ENCODE results near the gene STAB1.
"Not testable (repeated sequence)": the region's sequence is repeated elsewhere in the genome, so short reads cannot be mapped to it uniquely, and the experiment has no call there.

Gene STAB1

DNA sequence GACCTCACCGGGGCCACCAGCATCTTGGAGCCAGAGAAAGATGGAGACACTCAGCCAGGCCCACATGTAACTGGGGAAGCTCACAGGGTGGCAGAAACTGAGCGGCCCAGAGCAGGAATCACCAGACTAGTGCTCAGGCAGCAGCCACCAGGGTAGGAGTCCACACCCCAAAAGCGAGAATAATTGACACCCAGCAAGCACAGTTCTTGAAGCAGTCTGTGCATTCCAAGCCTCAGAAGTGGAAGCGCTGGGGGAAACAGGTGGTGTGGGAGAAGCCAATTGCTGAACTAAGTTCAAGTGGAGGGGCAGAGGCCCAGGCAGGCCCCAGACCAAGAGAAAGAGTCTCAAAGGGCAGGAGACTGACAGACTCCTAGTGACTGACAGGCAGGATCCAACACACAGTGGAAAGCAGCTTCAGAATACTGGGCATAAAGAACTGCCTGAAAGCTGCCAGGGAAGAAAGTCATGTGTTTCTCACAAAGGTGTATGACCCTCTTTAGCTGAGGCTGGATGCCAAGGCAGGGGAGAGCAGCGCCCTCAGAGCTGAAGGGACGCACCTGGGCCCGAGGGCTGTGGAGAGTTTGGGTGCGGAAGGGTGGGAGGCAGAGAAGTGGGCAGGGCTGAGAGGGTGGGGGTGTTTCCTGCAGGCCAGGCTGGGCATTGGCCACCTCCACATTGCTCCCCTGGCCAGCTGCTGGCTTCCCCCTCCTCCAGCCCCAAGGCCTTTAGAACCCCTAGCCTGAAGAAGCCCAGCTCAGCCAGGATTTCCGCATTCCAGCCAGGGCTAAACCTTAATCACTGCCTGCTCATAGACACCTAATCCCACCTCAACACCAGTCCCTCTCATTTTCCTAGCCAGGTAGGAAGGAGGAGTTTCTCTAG lies 30.8 kb downstream of the STAB1 start:
- DNase-seq: no peak

DNA sequence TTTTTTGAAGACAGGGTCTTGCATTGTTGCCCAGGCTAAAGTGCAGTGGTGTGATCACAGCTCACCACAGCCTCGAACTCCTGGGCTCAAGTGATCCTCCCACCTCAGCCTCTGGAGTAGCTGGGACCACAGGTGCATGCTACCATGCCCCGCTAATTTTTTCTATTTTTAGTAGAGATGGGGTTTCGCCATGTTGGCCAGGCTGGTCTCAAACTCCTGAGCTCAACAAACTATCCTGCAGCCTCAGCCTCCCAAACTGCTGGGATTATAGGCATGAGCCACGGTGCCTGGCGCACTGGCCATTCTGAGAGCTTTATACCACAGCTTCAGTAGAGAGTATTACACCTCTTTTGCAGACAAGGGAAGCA lies 31.5 kb downstream of the STAB1 start:
- not testable (repeated sequence) for DNase-seq

DNA sequence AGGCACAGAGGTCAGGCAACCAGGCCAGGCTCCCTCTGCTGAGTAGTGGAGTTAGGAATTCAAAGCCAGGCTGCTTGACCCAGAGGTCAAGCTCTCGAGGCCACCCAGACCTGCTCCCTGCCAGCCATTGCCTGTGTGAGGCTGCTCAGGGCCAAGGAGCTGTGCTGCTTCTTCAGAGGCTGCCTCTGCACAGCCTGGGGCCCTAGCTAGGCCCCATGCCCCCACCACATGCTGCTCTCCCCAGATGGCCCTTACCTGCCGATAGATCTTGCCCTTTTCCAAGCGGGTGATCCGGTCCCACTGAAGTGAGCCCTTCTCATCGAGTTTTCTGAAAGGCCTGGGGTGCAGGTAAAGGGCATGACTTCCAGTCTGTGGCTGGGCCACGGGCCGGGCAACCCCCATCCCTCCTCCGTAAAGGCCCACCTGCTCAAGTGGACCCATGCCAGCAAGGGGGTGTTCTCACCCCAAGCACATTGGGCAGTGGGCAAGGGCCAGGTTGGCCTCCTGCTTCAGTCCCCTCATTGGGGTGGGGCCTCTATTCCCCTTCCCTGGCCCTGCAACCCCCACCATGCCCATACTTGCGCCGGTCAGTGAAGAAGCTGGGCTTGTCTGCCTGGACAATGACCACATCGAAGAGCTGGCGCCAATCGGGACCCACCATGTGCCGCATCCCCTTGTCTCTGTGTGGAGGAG lies 32.0 kb downstream of the STAB1 start:
- no peak for DNase-seq

DNA sequence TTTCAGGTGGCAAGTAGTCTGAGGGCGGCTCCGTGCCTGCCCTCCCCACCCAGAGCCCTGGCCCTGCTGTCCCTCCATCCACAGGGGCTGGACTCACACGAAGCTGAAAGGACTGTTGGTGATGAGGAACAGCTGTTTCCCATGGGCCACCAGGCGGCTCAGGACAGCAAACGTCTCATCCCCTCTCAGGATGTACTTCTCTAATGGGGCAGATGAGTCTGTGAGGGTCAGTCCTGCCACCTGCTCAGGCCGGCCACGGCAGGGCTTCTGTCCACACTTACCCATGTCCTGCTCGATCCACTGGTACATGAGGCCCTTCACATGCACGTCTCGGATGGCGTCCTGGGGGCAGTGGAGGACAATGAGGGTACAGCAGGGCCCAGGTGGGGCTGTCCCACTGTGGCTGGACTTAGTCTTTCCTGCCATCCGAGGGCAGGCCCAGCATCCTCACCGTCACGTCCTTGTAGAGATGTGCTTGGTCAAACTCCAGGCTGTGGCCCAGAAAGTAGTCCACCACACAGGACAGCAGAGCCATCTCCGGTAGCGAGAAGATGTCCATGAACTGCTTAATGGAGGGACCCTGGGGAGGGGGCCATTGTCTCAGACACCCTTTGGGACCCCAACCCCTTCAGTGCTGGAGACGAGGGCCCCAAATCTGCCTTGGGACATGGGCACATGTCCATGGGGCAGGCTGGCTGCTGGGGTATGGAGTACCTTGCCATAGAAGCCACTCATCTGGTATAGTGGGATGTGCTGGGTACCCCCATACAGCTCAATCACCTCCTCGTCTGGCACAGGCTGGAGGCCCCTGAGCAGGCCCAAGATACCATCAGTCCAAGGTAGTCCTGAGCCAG lies 32.8 kb downstream of the STAB1 start:
- no peak for DNase-seq

DNA sequence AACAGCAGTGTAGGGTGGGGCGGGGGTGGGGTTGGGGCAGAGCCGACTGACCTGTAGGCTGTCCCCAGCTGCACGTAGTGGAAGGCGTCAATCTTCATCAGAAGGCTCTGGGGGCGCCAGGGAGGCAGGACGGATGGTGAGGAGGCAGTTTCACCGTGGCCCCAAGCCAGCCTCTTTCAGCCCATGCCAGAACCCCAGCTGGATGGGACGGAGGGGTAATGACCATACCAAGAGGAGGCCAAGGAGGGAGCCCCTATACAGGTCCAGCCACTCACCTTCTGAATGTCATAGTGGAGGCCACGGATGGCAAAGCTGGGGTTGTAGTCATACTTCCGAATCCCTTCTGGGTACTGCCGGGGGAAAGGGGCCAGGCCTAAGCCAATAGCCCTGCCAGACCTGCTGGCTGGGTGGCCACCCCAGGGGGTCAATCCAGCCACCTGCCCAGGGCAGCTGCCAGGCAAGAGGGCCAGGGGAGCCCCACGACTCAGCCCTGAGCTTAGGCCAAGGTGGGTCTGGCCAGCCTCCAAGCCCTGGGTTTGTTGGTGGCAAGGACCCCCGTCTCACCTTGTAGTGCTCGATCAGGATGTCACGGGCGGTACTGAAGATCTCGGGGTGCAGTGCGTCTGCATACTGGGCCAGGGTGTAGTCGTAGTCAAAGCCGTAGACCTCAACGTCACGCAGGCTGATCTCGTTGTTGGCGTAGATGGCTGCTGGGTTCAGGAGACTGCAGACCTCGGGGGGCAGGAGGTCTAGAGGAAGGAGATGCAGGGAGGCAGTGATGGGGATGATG lies 33.6 kb downstream of the STAB1 start:
- DNase-seq: no peak

DNA sequence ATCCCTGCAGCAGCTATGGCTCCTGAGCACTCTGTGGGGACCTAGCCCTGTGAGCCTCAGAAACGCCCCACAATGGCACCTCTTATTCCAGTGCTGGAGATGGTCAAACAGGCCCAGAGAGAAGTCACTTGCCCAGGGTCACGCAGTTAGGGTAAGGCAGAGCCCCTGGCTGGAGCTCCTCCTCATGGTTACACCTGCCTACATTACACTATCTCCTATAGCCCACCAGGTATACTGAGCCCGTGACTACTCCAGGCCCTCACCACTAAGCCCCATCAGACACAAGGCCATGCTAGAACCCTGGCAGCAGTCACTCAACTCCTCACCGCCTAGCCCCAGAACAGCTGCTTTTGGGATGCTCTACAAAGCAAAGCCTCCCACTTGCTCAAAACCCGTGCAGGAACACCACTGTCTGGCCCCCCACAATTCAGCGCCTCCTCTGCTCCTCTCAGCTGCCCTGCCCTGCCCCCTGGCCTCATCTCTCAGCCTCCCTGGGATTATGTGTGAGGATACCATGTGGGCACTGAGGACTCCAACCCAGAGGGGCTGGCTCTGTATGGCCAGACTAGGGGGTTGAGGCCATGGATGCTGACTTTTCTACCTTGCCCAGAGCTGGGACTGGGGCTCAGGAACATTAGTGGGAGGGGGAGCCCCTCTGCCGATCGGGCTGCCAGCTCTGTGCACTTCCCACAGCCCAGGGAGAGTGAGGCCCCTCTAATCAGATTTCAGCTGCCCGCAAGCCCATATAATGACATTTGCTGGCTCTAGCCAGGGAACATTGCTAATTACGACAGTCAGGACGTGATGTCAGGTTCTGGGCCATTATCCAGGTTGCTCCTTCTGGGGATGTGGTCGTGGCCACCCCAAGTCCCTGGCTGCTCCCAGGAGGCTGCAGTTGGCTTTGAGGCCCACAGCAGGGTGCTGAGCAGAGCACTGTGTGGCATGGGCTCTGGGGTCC lies 34.5 kb downstream of the STAB1 start:
- DNase-seq: no peak

DNA sequence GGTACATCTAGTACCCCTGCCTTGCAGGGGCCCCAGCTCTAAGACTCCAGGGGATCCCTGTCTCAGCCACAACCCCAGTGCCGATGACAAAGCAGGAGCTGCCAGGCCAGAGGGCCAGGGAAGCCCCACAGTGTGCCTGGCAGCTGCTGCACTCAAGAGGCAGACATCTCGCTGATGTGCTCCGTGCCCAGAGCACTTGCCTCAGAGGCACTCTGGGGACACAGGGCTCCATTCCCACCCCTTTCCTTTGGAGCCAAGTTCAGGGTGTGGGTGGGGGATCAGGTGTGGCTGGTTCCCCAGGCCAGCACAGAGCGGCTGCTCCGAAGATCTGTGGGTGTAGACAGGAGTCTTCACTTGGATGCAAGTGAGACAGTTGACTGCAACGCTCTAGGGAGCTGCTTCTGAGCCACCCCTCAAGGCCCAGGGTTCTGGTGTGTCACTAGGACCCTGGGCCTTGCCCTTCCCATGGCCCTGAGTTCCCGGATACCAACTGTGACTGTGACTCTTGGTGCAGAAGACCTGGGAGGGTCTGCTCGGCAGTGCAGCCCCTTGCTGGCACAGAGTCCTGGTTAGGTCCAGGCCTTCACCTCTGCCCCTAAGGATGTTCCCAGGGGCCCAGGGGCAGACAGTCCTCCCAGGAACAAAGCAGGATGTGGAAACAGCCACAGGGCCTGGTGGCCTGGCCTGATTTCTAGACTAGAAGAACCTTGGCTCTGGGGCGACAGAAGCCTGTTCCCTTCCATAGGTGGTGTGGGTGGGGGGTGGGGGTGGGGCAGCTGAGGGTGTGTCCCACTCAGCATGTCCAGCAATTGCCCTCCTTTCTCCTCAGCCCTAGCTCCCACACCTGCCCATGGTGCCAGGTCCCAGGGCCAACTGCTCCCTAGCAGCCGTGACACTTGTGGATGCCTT lies 36.0 kb downstream of the STAB1 start:
- DNase-seq: no peak

DNA sequence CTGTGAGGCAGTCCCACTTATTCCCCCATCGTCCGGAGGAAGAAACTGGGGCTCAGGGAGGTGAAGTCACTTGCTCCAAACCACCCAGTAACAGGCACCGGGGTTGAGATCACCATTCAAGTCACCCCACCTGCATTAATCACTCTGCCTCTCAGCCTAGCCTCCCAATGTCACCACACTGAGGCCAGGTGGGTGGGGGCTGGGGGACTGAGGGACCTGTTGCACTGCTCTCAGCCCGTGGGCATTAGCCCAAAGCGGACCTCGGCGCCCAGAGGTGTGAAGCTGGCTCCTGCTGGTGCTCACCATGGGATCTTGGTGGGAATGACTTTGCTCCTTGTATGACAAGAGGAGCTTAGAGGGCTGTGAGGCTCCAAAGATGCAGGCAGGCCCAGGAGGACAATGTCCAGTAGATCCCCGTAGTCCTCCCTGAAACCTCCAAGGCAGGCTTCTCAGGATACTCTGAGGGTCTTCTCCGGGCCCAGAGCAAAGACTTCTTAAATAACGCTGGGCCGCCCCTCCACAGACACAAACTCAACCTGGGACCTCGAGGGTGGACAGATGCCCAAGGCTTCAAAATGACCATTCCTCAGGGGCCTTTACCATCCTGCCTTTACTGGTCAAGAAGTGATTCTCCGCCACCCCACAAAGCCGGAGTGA lies 36.9 kb downstream of the STAB1 start:
- no peak for DNase-seq

DNA sequence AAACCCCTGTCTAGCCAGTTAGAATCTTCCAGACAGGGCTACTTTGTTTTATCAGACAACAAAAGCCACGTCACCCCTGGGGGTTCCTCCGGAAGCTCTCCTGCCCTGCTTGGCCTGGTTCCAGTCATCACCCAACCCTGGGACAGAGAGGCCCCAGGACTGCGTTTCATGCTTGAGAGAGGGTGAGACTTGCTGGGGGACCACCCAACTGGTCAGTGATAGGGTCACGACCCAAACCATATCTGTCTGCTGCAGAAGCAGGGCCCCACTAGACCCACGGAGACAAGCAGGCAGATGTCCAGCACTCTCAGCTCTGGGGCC lies 37.3 kb downstream of the STAB1 start:
- DNase-seq: no peak

DNA sequence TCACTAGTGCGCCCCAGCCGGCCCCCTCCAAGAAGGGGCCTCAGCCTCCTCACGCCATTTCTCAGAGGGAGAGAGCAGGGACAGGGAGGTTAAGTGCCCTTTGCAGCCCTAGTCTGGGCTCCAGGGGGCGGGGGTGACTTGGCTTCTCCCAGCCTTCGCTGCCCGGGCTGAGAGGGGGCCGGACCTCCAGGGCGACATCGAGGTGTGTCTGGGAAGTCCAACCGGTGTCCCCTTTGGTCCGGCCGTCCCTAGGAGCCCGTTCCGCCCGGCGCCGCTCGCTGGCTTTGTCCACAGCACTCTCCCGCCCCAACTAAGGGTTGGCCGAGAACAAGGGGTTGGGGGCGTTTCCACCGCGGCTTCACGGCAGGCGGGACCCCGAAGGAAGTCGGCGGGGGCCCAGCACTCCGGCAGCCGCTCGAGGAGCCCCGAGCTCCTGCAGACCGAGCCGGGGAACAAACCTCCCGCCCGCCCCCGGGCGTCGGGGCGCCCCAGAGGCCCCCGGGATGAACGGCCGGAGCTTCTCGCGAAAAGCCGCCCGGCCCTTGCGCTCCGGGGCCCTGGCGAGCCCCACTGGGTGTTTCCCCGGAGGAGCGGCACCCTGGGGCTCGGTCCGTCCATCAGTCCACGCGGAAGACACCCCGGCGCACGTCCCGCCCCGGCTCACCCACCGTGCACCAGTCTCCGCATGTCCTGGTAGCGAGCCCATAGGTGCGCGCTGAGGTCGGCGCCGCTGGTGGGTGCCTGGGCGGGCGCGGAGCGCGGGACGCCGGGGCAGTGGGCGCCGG lies 37.9 kb downstream of the STAB1 start:
- DNase-seq: no peak

DNA sequence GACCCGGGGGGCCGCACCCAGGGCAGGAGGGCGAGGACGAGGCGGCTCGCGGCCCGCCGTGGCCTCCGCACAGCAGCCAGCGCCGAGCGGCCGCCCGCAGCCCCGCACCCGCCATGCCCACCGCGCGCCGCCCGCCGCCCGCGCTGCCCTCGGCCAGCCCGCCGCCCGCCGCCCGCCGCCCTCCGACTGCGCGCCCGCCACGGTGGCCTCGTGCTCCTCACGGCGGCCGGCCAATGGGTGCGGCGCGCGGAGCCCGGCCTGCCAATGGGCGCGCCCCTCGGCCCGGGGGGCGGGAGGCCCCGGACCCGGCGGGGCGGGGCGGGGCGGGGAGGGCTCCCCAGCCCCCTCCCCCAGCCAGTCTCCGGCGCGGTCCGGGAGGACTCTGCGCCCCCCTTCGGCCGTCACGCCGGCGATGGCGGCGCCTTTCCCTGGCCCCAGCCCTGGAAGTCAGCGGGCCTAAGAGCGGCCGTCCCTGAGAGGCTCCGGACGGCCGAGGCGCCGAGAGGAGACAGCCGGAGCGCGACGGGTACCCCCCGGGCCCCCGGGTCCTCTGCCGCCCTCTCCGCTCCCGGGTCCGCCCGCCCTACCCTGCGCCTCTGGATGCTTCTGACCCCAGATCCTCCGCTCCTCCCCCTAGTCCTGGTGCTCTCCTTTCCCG lies 38.6 kb downstream of the STAB1 start, which contains the start of gene NT5DC2:
Gene NT5DC2, minus strand, starts transcription at position 235 of the 658 bp plus-strand sequence. Its CDS starts 120 bp downstream, at position 115.
- peak; percentile 54 for DNase-seq

DNA sequence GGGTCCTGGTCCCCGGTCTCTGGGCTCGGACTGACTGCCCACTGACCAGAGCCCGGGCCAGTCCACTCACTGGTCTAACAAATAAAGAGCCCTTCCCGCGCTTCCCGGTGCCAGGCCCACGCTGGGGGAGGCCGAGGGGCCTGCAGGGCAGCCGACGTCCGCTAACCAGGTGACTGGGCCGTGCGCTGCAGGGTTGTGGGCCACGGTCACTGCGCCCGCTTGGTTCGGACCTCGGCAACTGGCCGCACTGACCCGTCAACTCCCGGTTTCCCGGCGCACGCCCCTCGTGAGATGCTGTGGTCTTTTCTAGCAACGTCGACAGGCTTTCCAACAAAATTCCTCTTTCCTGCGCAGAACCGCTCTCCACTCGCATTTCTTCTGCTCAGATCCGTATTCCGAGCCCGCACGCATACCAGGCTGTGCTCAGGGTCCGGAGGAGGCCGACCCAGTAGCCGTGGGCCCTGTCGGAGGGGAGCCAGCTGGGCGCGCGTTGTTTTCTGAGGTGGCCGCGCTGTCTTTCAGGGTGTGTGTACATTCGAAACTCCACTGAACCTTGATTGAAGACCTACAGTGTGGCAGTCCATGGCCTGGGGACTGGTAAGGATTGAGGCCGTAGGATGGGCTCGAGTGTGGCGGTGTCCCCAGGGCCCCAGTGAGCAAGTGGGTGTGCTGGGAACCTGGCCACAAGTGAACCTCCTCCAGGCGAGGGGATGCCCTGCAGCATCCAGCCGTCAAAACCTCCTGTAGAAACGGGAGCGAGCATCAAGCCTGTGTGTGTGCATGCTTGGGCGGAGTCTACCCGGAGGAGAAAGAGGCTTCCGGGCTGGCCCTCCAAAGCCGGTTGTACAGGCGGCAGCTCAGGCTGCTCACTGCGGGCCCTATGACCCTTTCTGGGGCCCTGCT lies 39.4 kb downstream of the STAB1 start:
- no peak for DNase-seq

DNA sequence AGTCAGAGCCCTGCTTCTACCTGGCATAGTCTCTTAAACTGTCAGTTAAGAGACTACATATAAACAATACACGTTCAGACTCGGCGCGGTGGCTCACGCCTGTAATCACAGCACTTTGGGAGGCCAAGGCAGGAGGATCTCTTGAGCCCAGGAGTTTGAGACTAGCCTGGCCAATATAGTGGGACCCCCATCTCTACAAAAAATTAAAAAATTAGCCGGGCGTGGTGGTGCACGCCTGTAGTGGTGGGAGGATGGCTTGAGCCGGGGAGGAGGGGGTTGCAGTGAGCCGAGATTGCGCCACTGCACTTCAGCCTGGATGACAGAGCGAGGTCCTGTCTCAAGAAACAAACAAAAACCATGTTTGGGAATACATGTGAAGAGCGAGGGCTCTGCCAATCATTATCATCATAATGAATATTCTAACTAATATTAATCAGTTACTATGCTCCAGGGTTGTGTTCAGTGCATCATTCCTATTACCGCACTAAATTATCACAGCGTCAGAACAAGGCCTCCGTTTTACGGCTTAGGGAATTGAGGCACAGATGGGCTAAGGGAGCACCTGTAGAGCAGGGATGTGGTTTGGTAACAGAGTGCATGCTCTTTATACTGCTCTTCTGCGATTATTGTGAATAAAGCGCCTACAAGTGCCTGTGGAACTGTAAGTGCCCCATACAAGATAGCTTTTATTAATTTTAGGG lies 40.4 kb downstream of the STAB1 start:
- DNase-seq: no peak

DNA sequence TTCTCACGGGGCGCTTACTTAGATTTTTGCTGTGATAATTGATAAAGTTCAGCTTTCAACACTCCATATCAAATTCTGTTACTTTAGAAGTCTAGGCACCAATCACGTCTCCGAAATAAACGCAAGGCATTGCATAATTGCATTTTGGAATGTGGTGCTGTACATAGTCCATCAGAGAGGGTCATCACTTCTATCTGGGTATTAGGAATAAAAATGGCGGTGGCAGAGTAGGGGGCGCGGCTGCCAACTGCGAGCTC lies 40.9 kb downstream of the STAB1 start:
- DNase-seq: no peak

DNA sequence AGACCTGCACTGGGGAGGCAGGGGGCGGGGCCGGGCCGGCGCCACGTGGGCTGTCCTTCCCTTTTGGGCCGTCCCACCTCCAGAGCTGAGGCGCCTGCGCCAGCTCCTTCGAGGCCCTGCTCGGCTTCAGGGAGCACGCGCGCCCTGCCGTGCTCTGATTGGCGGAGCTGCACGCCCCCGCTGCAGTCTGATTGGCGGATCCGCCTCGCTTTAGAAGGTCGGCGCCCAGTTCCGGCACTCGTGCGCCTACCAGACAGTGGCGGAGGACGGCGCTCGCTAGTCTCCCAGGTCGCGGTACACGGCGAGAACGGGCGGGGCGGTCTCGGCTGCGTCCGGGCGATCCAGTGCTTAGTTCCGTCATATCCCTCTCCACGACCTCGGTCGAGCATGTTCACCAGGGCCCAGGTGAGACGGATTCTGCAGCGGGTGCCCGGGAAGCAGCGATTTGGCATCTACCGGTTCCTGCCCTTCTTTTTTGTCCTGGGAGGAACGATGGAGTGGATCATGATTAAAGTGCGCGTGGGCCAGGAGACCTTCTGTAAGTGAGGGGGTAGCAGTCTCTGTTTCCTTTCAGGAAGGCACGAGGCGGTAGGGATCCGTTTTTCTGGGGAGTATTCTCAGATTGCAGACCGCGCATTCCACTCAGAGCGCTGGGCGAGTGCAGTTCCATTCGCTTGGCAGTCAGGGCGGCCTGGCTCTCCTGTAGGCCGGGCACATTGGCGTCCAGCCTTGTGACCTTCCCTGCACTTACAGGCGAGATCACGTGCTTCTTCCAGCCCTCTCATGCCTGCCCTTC lies 41.4 kb downstream of the STAB1 start, which contains the start of gene UQCC5:
Gene UQCC5, plus strand, starts transcription at position 237 of the 796 bp plus-strand sequence. Its CDS starts 151 bp downstream, at position 388.
- peak; percentile 97 for DNase-seq

DNA sequence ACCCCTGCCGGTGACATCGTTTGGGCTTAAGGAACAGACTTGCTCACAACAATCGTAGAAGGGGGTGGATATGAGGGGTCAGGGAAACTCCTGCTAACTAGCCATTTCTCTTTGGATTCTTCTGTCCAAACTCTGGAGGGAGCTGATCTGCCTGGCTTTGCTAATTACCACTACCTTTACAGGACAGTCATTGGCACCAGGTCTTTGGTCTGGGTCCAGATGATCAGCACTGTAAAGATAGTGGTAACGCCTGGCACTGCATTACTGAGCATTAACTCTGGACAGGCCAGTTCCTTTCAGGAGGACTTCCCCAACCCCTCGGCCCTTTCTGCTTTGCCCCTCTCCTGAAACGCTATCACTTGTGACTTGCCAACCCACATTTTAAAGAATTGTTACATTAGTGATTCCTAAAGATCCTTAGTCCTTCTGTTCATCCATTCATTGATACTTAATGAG lies 42.1 kb downstream of the STAB1 start:
- no peak for DNase-seq

All from activated effector memory CD4-positive, alpha-beta T cell treated with Interleukin-2 at 50 U/mL for 16 hours (primary cell).